T-helper 22 cell (primary cell): ENCODE results near the gene AMPH.
"Not testable (repeated sequence)": the region's sequence is repeated elsewhere in the genome, so short reads cannot be mapped to it uniquely, and the experiment has no call there.

Experiments
- DNase-seq: peaks from one replicate; pipeline ENCODE4 v3.0.0-alpha.2; 2020; ENCODE audit warnings: low read depth

The AMPH gene

GRCh38 chr7:38349869-38350583 is 281.1 kb downstream of the AMPH start:
- peak; percentile 32 for DNase-seq

- not testable (repeated sequence) for DNase-seq
These were observed 281.9 kb downstream of the AMPH start for GRCh38 chr7:38349126-38349795.

- DNase-seq, result not testable (repeated sequence)
These were observed 285.6 kb downstream of the AMPH start for GRCh38 chr7:38345299-38346172.

GRCh38 chr7:38344741-38345140 is 286.4 kb downstream of the AMPH start:
- DNase-seq, result not testable (repeated sequence)

- DNase-seq, result not testable (repeated sequence)
These were observed 289.0 kb downstream of the AMPH start for GRCh38 chr7:38342135-38342534.

GRCh38 chr7:38341172-38341705 is 289.9 kb downstream of the AMPH start:
- DNase-seq, result not testable (repeated sequence)

GRCh38 chr7:38339953-38340819 is 291.0 kb downstream of the AMPH start:
- no peak for DNase-seq

- DNase-seq, result not testable (repeated sequence)
These were observed 295.0 kb downstream of the AMPH start for GRCh38 chr7:38336148-38336515.

GRCh38 chr7:38335492-38336147 is 295.6 kb downstream of the AMPH start:
- peak; percentile 63 for DNase-seq

GRCh38 chr7:38335128-38335491 is 296.1 kb downstream of the AMPH start:
- no peak for DNase-seq

GRCh38 chr7:38334163-38334562 is 297.0 kb downstream of the AMPH start:
- DNase-seq, result no peak
